GM23338 (cell line): ENCODE results near the gene CD4. TPM values are rescaled to one million over a fixed set of nuclear protein-coding genes. Genes with fewer than 3 reads are reported as not detected.

ENCODE experiments used
- ATAC-seq: fragments of 200-7000 bp; cut with Tn5 transposase; 3 replicates; pipeline ENCODE4 v1.9.1; 2020
- DNase-seq: peaks from one replicate; pipeline ENCODE4 v3.0.0-alpha.2; 2015; ENCODE audit warnings: low spot score
- H2AFZ ChIP-seq: fragments of 200-600 bp; sonication (generic); 2 replicates; pipeline ENCODE4 v1.8.0; 2016; ENCODE audit warnings: antibody characterized with exemption, mild to moderate bottlenecking, moderate library complexity
- H3F3A ChIP-seq: fragments of 200-600 bp; sonication (generic); replicated peaks from 2 replicates; pipeline ENCODE4 v1.8.0; 2017; ENCODE audit warnings: antibody characterized with exemption, mixed run types, low read depth
- H3K27ac ChIP-seq: fragments of 200-600 bp; sonication (generic); 2 replicates; pipeline ENCODE4 v1.6.1; 2016; ENCODE audit warnings: low read depth
- H3K27me3 ChIP-seq: fragments of 200-600 bp; sonication (generic); 2 replicates; pipeline ENCODE4 v1.8.0; 2016; ENCODE audit warnings: mild to moderate bottlenecking, mixed run types, moderate library complexity; ENCODE audit not compliant: insufficient read depth
- H3K36me3 ChIP-seq: fragments of 200-600 bp; sonication (generic); 2 replicates; pipeline ENCODE4 v1.8.0; 2016; ENCODE audit warnings: mild to moderate bottlenecking; ENCODE audit not compliant: insufficient read depth
- H3K4me1 ChIP-seq: fragments of 200-600 bp; sonication (generic); 2 replicates; pipeline ENCODE4 v1.8.0; 2016; ENCODE audit warnings: mild to moderate bottlenecking, moderate library complexity; ENCODE audit not compliant: insufficient read depth
- H3K4me2 ChIP-seq: fragments of 200-600 bp; sonication (generic); 2 replicates; pipeline ENCODE4 v1.7.1; 2017; ENCODE audit warnings: mixed run types
- H3K4me3 ChIP-seq: fragments of 200-600 bp; sonication (generic); 2 replicates; pipeline ENCODE4 v1.6.1; 2016; ENCODE audit warnings: mixed run types
- H3K79me2 ChIP-seq: fragments of 200-600 bp; sonication (generic); replicated peaks from 2 replicates; pipeline ENCODE4 v1.8.0; 2017; ENCODE audit warnings: mild to moderate bottlenecking; ENCODE audit not compliant: insufficient read depth
- H3K9me2 ChIP-seq: fragments of 200-600 bp; sonication (generic); 2 replicates; pipeline ENCODE4 v1.8.0; 2017; ENCODE audit not compliant: insufficient read depth
- H4K20me1 ChIP-seq: fragments of 200-600 bp; sonication (generic); replicated peaks from 2 replicates; pipeline ENCODE4 v1.8.0; 2017; ENCODE audit warnings: mild to moderate bottlenecking; ENCODE audit not compliant: insufficient read depth
- H3K27ac Mint-ChIP-seq: 2 replicates; pipeline ENCODE4 v1.8.0; 2020; ENCODE audit warnings: inconsistent platforms, mild to moderate bottlenecking, moderate library complexity, mixed read lengths
- H3K27me3 Mint-ChIP-seq: 3 replicates; pipeline ENCODE4 v1.8.0; 2022; ENCODE audit warnings: low read depth, mild to moderate bottlenecking, moderate library complexity, mixed read lengths, inconsistent platforms; ENCODE audit not compliant: insufficient read depth, poor library complexity
- H3K36me3 Mint-ChIP-seq: 3 replicates; pipeline ENCODE4 v1.8.0; 2021; ENCODE audit warnings: low read depth, mild to moderate bottlenecking, inconsistent platforms, moderate library complexity, mixed read lengths
- H3K4me1 Mint-ChIP-seq: 3 replicates; pipeline ENCODE4 v1.8.0; 2020; ENCODE audit warnings: mild to moderate bottlenecking, inconsistent platforms, mixed read lengths
- H3K4me3 Mint-ChIP-seq: 3 replicates; pipeline ENCODE4 v1.8.0; 2021; ENCODE audit warnings: moderate library complexity, mild to moderate bottlenecking, inconsistent platforms, mixed read lengths
- H3K9me3 Mint-ChIP-seq: 3 replicates; pipeline ENCODE4 v1.8.0; 2020; ENCODE audit warnings: moderate library complexity, mild to moderate bottlenecking, inconsistent platforms, mixed read lengths
- REST ChIP-seq: IDR thresholded peaks from one replicate; pipeline ENCODE4 v1.6.1; 2018; ENCODE audit warnings: antibody characterized with exemption; ENCODE audit not compliant: unreplicated experiment
- ZNF114 ChIP-seq: fragments of 250-450 bp; sonication (Bioruptor Pico); IDR thresholded peaks from 2 replicates; pipeline ENCODE4 v1.5.0; 2020; ENCODE audit warnings: mild to moderate bottlenecking, moderate library complexity
- ZNF331 ChIP-seq: fragments of 250-450 bp; sonication (Bioruptor Pico); IDR thresholded peaks from 2 replicates; pipeline ENCODE4 v1.5.0; 2020; ENCODE audit warnings: low read depth, mild to moderate bottlenecking, moderate library complexity
- ZNF462 ChIP-seq: fragments of 250-450 bp; sonication (Bioruptor Pico); IDR thresholded peaks from 2 replicates; pipeline ENCODE4 v1.5.0; 2020; ENCODE audit warnings: mild to moderate bottlenecking, moderate library complexity
- polyA plus RNA-seq: library from polyadenylated mRNA; unstranded; fragments of >200 nt; fragmentation: Nextera tagmentation; extraction: Ambion mirVana; gene quantifications from 2 replicates; pipeline ENCODE4 v1.2.1, GENCODE V29; 2016
- total RNA-seq: library from RNA; depleted of rRNA; stranded (reverse); fragments of >200 nt; shearing (Covaris generic); gene quantifications from 2 replicates; pipeline ENCODE4 v1.2.3, GENCODE V29; 2014

The CD4 gene
- total and polyA plus RNA-seq, 2 experiments from 2014 or later, result 1.5 to 2.0 TPM

- no peaks in the 10 kb centered on the region; the same call in 1 of the 2 replicates for H3K4me1 ChIP-seq
- H3K4me3 ChIP-seq, result no peak overlapping the region
- H3K9me2 ChIP-seq, result no peaks in the 10 kb centered on the region
- no peaks in the 10 kb centered on the region for H3K79me2 ChIP-seq
- no peak overlapping the region for H3K27ac ChIP-seq
- DNase-seq (no peak), ATAC-seq (no peak)
- H3K27me3 Mint-ChIP-seq, result peaks cover 15% of the 10 kb centered on the region
- H3K27ac Mint-ChIP-seq, result no peak overlapping the region
- no peaks in the 10 kb centered on the region for H3K36me3 ChIP-seq
- H3K36me3 Mint-ChIP-seq, result no peaks in the 10 kb centered on the region; the same call in 2 of the 3 replicates
- TF ChIP-seq ZNF462 (CRISPR knock-in tag), result no peak
- TF ChIP-seq ZNF114 (CRISPR knock-in tag), result no peak
- no peak for TF ChIP-seq REST
- TF ChIP-seq ZNF331 (CRISPR knock-in tag), result no peak
- H3K27me3 ChIP-seq, result no peaks in the 10 kb centered on the region
- H3K4me2 ChIP-seq, result no peak overlapping the region
- H3K4me1 Mint-ChIP-seq, result peaks cover 14% of the 10 kb centered on the region
- no peaks in the 10 kb centered on the region for H4K20me1 ChIP-seq
- no peaks in the 10 kb centered on the region for H3K9me3 Mint-ChIP-seq
- H3F3A ChIP-seq, result no peaks in the 10 kb centered on the region
- H2AFZ ChIP-seq, result no peak overlapping the region
- no peak overlapping the region for H3K4me3 Mint-ChIP-seq
Measured at GRCh38 chr12:6796576-6796975, 7.2 kb downstream of the CD4 start.
